NCI-H2227 (cell line): ENCODE data around the gene TMPRSS13.

Source experiments
- DNase-seq: peaks from one replicate; lab custom pipeline; 2025; ENCODE audit not compliant: unreplicated experiment; lab: John Stamatoyannopoulos, UW

Gene TMPRSS13

GRCh38 chr11:117900121-117900648 lies 29.0 kb downstream of the TMPRSS13 start:
- DNase-seq = no peak

DNA sequence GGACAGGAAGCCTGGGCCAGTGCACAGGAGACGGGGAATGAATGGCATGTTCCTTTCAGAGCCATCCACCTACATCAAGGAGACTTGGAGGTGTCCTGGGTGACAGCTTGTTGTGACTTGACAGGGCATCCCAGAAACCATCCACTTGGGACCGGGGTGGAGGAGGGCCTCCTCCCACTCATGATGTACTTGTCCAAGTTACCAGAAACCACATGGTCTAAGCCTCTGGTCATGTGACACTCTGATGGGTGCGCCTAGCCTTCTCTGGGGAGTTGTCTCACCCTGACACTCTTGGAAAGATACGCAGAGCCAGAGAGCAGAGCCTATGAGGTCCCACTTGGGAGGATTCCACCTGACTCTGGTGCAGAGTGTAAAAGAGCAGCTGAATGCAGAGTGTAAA lies 31.1 kb downstream of the TMPRSS13 start:
- no peak for DNase-seq

- no peak for DNase-seq
Measured at GRCh38 chr11:117892651-117893050, 36.6 kb downstream of the TMPRSS13 start.

GRCh38 chr11:117891362-117891761 lies 37.8 kb downstream of the TMPRSS13 start:
- no peak for DNase-seq

GRCh38 chr11:117888139-117888566 lies 41.0 kb downstream of the TMPRSS13 start:
- DNase-seq = no peak

GRCh38 chr11:117887431-117888138 lies 41.6 kb downstream of the TMPRSS13 start:
- peak; percentile 49 for DNase-seq

DNA sequence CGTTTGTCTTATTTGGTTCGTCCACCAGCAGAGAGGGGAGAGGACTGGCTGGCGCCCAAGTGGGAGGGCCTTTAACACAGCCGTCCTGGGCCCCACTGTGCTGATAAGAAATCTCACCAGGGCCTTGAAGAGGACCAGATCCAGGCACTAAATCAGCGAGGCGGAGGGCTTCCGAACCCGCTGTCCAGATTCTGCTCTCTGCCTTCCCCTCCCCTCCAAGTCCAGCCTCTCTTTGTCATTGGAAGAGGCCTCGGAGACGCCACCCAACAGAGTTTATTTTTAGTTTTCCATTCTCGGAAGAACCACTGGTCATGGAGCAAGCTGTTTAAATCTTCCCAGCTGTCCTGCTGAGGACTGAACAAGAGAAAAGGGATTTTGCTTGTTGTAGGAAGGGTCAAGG lies 43.4 kb downstream of the TMPRSS13 start:
- DNase-seq = no peak

DNA sequence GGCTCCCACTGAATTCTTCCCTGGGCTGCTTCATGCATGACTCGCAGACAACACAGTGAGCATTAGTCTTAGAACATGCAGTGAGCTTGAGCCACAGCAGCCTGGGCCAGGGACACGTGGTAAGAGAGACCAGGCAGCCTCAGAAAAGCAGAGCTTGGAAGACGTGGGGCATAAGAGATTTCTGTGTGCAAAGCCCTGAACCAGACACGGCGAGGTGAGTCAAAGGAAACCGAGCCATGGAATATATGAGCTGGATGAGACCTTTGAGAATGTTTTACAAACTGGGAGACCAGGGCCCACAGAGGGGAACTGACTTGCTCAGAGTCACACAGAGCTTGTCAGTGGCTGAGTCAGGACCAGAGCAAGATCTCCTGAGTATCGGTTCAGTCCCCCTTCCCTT lies 44.2 kb downstream of the TMPRSS13 start:
- no peak for DNase-seq

DNA sequence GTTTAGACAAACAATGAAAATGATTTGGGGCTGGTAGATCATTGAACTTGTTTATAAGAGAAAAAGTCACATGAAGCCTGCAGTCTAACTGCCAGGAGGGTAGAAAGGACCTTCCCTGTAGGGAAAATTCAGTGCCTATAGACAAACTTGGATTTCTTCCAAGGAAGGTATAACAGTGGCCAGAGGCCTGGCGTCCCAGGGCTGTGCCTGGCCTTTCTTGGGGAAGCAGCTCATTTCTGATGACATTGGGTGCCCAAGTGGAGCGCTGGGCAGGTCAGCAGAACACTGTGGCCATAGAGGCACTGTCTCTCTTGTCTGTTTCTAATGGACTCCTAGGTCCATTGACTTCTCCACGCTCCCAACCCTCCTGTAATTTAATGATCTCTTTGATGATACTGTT lies 46.1 kb downstream of the TMPRSS13 start:
- DNase-seq = peak; percentile 39

GRCh38 chr11:117882311-117882905 lies 46.8 kb downstream of the TMPRSS13 start:
- DNase-seq = peak; percentile 39

- no peak for DNase-seq
Measured at GRCh38 chr11:117881217-117881616, 48.0 kb downstream of the TMPRSS13 start.

GRCh38 chr11:117879516-117880480 lies 49.4 kb downstream of the TMPRSS13 start:
- no peak for DNase-seq

DNA sequence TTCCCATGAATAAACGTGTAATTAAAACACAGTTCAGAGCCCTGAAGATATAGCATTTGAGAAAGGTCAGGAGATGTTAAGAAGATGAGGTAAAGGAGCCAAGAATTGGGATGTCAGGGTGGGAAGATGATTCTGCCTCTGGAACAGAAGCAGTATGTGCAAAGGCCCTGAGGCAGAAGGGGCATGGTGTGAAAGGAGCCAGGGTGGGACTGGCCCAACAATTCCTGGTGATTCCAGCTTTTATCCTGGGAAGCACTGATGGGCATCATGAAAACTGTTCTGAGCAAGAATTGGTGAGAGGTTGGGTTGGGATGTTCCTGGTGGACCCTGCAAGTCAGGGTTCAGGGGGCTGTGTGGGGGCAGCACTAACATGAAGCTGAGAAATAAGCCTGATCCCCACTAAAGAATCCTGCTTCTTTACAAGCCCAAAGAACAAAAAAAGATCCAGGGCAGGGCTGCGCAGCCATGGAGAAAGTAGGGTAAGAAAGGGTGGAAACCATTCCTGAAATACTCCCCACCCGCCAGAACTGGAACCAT lies 50.2 kb downstream of the TMPRSS13 start:
- no peak for DNase-seq

DNA sequence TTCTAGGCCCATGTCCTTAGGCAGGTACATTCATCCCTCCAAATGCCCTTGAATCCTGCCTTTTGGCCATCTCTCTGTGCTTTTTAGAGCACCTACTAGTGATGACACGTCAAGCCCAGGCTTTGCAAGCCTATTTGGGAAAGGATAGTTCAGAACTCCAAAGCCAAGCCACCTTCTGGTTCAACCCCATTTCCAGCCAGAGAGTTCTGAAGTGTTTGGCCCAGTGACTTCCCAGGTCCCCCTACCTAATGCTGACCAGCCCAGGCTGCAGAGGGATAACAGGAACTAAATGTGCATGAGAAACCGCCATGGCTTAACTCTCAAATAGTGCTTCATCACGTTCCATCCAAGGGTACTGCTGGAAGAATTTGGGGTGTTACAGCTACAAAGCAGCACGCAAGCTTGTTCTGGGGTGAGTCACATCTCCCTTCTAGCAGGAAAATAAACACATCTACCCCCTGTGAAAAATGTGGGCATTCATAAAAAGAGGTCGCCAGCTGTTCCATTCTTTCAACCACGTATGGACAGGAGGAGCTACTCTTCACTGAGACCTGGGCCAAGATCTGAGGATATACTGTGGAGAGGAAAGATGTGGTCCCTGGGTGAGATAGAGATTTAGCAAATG lies 50.8 kb downstream of the TMPRSS13 start:
- no peak for DNase-seq

DNA sequence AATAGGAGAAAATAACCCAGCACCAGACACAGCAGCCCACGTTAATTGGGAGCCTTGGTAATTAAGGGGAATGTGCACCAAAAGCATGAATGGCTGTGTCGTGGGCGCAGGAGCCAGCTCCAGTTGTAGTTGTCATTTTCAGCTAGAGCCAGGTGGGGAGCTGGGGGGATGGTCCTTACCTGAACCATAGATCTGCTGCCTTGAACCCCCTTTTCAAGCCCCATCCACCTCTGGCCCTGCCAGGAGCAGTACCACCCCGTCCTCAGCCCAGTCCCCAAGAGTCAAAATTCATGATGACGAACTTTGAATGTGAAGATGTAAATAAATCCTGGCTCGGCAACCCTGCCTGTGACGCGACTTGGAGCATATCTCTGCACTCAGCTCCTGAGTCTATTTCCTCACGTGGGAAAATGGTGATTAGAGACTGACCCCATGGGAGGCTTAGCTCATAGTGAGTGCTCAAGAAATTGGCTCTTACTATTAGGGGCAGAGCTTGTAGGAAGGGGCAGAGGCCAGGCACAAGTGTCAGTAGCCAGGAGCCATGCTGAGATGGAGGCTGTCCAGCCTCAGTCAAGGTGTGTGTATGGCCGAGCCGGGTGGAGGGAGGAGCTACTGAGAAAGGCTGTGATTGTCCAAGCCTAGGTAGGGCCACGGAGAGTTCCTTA lies 52.0 kb downstream of the TMPRSS13 start:
- DNase-seq = peak; percentile 25

DNA sequence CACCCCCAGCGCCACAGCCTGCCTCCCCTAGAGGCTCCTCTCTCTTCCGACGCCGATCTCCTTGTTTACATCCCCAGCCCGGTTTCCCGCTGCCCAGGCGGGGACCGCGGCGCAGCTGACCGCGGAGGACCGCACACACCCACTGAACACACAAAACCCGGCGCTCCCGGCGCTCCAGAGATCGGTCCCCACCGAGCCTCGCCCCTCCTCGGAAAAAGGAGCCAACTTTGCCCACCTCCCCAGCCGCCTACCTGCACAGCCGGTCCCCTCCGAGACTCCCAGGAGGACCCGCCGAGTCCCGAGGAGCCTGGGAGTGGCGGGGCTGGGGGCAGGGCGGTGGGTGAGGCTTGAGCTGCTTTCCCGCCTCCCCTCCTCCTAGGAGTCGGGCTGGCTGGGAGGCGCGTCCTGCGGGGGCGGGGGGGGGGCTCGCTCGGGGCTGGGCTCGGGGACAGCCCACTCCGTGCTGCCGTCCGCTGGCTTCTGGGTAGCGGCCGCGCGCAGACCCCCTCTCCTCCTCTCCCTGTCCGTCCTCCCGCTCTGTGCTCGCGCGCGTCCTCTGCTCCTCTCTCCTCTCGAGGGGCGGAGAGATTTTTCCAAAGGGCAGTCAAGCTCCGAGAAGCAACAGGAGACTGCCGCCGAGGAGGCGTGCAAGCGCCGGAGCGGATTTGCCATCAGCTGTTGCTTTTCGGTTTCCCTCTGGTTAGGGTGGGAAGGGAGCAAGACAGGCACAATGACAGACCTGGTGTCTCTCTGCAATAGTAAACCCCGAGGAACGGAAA lies 52.7 kb downstream of the TMPRSS13 start, which contains the start of gene FXYD6:
FXYD6 (minus strand) TSS at position 318 of the 779 bp plus-strand sequence. CDS start 33,882 bp downstream, outside the sequence.
- peak; percentile 91 for DNase-seq

DNA sequence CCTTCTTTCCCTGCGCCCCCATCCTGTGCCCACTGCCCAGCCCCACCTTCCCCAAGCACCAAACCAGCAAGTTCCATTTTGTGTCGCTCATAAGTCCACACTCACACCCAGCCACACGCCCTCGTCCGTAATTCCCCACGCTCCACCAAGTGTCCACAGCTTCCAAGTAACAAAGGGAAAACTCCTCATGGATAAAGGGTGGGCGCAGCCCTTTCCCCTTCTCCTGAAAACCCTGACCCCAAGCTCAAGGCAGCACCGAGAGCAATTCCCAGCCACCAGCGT lies 53.2 kb downstream of the TMPRSS13 start:
- DNase-seq = no peak

- peak; percentile 82 for DNase-seq
Measured at GRCh38 chr11:117875382-117876058, 53.7 kb downstream of the TMPRSS13 start.

DNA sequence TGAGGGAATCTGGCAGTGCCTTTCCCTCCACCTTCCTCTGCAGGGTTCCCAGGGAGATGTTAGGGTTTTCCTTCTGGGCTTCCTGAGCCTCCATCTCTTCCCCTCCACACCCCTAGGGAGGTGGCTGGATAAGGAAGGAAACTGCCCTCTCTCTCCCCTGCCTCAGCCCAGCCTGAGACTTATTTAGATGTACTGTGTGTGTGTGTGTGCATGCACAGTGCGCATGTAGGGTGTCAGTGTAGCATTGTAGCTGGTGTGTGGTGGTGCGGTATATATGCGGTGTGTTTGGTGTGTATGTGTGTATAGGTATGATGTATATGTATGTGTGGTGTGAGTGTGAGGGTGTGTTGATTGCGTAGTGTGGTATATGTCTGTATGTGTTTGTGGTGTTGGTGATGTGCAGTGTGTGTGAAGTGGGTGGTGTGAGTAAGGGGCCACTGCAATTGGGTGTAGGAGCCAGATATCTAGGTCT lies 54.3 kb downstream of the TMPRSS13 start:
- DNase-seq = peak; percentile 30
